LNCAP (cell line): ENCODE measurements around the gene YTHDF1.
A peak's percentile ranks its signal among the peaks of the same experiment; 100 is the strongest.

ENCODE experiments used
- TF ChIP-seq, protein P1 (sequence below): fragments of 450-650 bp; IDR thresholded peaks from 2 replicates; pipeline ENCODE4 v1.5.1; 2017; ENCODE audit warnings: mild to moderate bottlenecking

Gene YTHDF1

DNA sequence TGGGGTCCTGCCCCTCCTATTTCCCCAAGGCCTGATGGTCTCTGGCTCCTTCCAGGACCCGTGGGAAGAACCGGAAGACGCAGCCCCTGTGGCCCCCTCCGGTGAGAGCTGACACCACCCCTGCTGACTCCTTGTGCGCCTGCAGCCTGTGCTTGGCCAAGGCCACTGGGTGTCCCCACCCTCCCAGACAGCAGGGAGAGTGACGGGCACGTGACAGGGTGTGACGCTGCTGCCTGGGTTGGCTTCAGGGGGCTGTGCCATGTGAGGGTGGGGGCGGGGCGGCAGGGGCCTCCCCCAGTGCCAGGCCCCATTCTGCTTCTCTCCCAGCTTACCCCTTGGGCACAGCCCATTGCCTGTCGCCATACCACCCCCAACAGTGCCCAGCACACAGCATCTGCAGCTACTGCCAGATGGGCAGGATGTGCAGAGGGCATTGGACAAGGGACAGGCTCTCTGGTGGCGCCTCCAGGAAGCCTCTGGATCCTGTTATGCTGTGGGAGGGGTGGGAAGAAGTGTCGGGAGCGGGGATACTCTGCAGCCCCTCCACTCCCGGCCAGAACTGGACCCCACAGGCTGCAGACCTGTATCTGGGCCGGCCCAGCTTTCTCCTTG, 22.7 kb upstream of the YTHDF1 start:
- TF ChIP-seq, protein P1, sequence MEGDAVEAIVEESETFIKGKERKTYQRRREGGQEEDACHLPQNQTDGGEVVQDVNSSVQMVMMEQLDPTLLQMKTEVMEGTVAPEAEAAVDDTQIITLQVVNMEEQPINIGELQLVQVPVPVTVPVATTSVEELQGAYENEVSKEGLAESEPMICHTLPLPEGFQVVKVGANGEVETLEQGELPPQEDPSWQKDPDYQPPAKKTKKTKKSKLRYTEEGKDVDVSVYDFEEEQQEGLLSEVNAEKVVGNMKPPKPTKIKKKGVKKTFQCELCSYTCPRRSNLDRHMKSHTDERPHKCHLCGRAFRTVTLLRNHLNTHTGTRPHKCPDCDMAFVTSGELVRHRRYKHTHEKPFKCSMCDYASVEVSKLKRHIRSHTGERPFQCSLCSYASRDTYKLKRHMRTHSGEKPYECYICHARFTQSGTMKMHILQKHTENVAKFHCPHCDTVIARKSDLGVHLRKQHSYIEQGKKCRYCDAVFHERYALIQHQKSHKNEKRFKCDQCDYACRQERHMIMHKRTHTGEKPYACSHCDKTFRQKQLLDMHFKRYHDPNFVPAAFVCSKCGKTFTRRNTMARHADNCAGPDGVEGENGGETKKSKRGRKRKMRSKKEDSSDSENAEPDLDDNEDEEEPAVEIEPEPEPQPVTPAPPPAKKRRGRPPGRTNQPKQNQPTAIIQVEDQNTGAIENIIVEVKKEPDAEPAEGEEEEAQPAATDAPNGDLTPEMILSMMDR, result no peak

DNA sequence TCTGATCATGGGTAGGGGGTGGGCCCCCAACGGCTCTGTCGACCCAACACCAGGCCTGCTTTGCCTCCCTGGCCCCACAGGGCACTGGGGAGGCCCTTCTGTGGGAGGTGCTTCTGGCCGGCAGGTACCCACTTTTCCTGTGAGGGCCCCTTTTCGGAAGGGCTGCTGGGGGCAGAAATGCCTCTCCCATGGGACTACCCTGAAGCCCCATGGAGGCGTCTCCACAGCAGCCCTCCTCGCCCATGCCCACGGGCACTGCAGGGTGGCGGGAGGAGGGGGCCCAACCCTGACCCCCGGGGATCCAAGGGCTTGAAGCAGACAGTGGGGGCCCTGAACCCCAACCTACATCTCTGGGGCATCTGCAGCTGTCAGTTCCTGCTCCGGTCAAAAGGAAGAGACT, 22.1 kb upstream of the YTHDF1 start:
- TF ChIP-seq, protein P1, result no peak

DNA sequence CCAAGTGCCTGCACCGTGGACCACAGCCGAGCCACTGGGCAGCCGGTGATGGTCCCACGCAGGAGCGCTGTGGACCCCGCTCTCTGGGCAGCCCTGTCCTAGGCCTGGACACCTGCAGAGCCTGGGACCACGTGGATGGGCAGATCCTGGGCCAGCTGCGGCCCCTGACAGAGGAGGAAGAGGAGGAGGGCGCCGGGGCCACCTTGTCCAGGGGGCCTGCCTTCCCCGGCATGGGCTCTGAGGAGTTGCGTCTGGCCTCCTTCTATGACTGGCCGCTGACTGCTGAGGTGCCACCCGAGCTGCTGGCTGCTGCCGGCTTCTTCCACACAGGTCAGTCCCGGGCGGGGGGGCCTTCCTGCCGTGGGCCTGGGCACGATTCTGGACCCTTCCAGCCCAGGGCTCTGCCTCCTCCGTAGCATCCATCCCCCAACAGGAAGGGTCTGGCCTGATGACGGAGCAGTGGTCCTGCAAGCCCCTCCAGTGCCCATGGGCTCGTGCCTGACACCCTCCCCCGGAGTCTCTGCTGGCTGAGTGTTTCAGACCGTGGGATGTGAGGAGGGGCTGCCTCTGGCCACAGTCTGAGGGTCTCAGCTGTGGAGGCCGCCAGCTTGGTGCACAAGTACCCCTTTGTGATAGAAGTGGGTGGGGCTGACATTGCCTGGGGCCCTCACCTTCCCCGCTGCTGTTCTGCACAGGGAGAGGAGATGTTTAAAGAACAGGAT, 20.3 kb upstream of the YTHDF1 start:
- TF ChIP-seq, protein P1, result no peak

DNA sequence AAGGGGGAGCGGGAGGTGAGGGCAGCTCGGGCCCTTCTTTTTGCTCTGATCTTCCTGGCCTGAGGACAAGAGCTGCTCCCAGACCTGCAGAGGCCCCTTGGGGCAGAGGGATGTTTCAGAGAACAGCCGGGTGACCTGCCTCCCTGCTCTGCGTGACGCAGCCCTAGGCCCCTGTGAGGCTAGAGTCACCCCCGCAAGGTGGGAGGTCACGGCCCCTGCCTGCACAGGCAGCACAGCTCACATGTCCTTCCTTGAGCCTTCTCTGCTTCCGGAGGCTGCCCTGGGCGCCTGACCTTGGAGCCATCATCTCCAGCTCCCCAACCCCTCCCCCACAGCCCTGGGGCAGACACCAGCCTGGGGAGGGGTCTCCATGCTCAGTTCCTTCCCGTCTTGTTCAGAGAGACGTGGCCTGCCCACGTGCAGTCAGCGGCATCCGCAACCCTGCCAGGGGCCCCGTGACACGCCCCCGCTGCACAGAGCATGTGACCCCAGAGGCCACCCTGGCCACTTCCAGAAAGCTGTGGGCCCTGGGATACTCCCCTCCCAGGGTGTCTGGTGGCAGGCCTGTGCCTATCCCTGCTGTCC, 19.6 kb upstream of the YTHDF1 start, which contains the start of gene BIRC7:
TSS of gene BIRC7 (plus strand) at position 507 of the 585 bp plus-strand sequence. CDS start 192 bp downstream, outside the sequence.
- TF ChIP-seq, protein P1, result no peak

DNA sequence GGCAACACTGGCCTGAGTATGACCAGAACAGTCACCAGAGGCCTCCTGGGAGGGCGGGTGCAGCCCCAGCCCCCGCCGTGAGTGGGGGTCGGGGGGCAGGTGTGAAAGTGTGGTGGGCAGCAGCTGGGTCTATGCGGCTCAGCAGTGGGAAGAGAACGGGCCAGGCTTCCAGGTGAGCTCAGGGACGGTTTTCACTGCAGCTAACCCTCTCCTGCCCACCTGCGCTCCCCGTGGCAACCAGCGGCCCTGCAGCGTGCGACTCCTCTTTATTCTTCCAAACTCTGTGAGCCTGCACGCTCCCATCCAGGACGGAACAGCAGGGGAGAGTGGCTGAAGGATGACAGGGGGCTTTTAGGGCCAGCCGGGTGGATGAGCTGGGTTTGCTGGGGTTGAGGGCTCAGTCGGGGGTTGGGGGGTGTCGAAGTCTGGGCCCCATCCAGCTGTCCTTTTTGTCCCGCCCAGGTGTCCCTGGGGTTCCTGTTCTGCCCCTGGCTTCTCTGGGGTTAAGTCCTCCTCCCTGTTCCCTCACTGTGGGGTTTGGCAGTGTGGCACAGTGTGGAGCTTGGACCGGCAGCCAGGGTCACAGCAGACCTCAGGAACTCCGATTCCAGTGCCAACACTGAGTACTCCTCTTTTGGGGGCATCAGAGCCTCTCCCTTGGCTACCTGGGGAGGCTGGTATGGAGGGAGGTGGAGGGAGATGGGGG, 18.9 kb upstream of the YTHDF1 start:
- TF ChIP-seq, protein P1, result peak; percentile 57

DNA sequence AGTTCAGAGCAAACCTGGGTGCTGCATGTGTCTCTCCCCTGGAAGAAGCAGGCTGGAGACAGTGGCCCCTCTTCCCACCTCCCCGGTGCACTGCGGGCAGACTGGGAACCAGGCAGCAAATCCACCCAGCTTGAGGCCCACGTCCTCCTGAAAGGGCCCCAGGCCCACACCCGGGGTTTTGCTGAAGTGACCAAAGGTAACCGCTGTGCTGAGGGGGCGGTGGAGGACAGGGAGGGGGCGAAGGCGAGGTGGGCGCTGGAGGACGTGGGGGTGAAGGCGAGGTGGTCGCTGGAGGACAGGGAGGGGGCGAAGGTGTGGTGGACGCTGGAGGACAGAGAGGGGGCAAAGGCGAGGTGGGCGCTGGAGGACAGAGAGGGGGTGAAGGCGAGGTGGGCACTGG, 18.0 kb upstream of the YTHDF1 start:
- TF ChIP-seq, protein P1, result no peak

DNA sequence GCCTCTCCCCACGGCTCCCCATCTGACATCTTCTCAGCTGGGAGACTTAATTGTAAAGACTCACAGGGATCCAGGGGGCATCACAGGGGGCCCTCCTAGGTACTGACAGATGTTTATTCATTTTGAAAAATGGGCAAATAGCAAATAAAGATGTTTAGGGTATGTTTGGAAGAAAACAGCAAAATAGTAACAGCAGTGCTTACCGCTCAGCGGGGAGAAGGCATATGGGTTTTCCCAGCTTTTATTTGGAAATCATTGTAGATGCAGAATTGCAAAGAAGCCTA, 17.1 kb upstream of the YTHDF1 start:
- TF ChIP-seq, protein P1, result no peak
